DMS153 treated with DMSO at 0.1 percent for 48 hours (cell line): ENCODE measurements around the gene MTMR6.

Source experiments
- DNase-seq: peaks from one replicate; lab custom pipeline; 2025; ENCODE audit not compliant: unreplicated experiment; lab: John Stamatoyannopoulos, UW

Gene MTMR6

DNA sequence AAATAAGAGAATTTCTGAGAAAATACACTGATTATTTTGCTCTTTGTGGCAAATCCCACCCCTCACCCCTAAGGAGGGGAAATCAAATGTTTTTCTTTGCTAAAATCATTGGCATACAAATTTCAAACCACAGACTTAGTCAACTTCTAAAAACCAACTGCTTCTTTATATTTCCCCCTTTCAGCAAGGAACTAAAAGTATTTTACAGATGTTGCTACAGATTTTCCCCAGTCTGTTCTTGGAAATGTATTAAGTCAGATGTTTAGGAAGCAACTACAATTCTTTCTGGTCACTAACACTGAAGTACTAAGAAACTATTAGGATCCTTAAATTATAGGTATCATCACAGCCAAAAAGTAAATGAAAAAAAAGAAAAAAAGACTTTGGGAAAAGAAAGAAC lies 6.9 kb downstream of the MTMR6 start:
- DNase-seq, result no peak

DNA sequence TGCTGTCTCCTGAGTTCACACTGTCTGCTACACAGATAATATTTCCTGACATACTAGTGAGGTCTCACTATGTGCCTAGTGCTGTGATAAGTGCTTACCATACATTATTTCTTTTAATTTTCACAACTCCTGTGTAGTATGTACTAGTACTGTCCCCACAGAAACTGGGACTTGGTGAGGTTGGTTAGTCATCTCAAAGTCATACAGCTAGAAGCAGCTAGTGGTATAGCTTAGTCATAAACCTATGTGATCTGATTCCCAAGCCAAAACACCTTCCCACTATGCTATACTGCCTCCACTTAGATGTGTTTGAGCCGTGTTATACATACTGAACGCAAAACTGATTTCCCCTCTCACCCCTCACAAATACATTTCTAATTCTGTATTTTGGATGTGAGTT lies 10.5 kb downstream of the MTMR6 start:
- no peak for DNase-seq

DNA sequence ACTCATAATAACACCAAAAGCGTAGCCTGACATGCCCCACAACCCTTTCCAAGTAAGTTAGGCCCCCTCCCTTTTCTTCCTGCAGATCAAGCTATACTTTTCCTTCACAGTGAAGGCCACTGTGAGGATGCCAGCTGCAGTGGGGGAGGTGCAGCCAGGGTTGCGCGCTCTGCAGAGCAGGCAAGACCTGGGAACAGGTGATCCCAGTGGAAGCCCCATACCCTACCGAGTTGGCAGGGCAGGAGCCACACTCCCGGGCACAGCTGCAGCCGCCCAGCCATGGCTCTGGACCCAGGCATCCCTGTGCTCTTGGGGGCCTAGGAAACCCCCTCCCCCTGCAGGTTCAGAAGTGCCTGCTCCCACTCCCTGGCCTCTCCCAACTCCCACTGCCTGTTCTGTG lies 18.7 kb downstream of the MTMR6 start:
- no peak for DNase-seq

DNA sequence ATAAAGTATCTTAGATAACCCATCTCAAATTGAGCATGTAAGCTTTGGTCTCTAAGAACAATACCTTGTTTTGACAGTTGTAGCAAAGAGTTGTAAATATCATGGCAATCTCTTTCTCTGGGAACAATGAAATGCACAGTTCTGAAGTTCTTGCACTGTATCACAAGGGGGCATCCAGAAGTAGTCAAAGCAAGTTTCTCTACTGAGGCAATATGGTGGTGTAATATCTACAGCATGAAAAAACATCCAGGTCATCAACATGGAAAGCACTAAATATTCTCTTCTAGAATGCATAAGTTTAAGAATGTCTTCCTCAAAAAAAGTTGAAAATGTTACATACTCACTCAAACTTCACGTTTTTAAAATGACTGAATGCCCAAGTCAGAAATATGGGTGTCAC lies 19.6 kb downstream of the MTMR6 start:
- DNase-seq, result no peak

DNA sequence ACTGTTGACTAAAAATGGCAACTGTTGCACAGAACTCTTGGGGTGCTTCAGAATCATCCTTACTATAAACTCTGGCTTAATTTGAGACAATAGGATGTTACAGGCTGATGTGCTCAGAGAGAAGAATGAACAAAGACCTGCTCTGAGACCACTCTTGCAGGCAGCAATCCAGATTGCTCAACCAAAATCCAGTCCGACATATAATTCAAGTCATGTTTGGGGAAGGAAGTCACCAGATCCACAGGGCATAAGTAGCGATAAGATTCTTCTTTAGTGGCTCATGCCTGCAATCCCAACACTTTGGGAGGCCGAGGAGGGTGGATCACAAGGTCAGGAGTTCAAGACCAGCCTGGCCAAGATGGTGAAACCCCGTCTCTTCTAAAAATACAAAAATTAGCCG lies 20.6 kb downstream of the MTMR6 start:
- DNase-seq, result no peak

DNA sequence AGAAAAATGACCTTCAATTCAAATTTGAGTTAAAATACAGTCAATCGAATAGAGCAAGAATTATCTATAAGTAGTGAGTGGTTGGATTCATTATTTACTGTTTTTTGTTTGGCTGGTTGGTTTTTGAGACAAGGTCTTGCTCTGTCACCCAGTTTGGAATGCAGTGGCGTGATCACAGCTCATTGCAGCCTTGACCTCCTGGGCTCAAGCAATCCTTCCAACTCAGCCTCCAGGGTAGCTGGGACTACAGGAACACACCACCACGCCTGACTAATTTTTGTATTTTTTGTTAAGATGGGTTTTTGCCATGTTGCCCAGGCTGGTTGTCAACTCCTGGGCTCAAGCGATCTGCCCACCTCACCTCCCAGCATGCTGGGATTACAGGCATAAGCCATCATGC lies 25.0 kb downstream of the MTMR6 start:
- no peak for DNase-seq

DNA sequence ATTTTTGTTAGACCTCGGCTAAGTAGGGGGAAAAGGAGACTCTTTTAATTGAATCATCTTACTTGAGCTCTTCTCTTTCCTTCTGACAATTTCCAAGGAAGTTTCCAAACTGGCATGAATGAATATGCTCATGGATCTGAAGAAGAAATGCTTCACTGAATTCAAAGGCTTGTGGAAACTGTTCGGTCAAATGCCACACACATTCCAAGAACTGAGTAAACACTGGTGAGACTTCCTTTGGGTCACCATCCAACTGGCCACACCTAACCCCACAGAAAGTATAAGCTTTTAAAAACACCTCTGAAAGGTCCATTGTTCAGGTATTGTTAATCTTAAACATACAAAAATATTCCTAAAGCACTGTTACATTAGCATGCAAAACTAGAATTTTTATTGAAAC lies 33.6 kb downstream of the MTMR6 start:
- DNase-seq, result no peak

DNA sequence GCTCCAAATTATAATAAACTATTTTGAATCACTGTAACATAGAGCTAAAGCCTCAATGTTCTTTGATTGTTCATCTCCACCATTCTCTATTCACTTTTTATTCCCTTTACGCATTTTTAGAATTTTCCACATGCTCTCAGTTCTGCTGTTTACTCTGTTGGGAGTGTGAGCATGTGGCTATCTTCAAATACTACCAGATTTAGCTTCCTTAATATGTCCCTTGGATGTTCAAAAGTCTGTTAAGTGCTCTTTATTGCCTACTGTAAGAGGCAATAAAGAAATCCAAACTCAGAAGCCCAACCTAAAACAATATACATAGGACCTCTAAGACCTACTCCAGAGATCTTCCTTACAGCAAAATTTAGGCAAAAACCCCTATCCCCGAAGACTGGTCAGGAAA lies 34.5 kb downstream of the MTMR6 start:
- no peak for DNase-seq

DNA sequence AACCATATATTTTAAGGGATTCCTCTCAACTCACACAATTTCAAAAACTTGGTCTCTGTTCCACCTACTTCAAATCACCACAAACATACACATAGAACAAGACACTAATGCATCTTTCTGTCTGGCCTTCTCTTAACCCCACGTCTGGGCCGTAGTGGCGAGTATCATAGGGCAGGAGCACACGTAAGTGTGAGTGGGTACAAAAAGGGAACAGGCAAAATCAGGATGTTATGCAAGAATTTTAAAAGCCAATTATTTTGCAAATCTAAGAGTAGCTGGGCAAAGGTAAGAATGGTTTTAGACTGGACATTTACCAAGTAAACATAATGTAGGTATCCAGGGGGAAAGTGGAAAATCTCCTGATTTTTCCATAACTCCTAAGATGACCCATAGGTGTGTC lies 35.1 kb downstream of the MTMR6 start:
- DNase-seq, result no peak

DNA sequence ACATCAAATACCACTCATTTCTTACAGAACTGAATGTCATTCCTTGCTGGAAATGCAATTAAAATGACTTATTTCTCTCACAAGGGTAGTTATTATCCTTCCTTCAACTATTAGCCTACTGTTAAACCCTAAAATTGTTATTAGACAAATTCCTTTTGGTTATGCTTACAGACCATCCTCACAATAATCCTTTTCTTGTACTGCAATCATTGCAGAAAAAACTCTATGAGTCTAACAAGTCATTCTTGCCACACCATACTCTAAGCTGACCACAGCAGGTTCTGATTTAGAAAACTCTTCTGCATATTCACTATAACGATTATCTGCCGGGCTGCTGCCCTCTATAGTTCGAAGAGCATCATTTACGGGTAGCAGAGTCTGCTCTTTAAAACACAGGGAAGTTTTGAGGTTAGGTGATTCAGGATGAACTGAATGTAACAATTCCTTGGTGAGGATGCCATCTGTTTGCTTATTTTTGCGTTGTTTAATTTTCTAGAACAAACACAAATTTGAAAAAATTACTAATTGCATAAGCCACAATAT lies 38.2 kb downstream of the MTMR6 start:
- DNase-seq, result no peak

DNA sequence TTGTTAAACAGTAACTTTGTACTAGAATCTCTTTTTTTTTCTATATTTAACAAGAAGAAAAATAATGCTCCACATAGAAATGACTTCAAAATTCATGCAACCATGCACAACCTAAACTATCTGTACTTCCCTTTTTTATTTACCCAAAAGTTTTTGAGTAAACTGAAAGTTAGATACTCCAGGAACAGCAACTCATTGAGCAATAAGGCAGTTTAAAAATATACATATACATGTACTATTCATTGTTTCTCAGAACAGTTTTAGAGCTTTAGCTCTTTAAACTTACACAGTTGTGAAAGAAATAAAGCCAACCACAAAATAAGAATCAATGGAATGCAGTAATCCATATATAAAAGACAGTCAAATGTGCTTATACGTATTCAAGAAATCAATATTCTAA lies 39.2 kb downstream of the MTMR6 start:
- no peak for DNase-seq

DNA sequence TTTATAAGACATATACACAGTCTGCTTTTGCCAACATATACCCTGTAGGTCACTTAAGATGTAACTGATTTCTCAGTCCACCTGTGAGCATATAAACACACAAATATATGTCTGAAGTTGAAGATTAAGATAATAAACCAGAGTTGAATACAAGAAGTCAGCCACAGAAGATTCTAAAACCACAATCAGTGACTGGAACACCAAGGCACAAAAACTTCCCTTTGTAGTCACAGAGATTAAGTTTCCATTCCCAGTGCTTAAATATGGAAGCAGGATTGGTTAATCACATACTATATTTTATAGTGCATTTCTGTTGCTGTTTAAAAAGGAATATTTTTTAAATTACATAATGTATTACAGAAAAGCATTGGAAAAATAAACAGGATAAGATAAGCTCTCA lies 39.9 kb downstream of the MTMR6 start:
- no peak for DNase-seq

DNA sequence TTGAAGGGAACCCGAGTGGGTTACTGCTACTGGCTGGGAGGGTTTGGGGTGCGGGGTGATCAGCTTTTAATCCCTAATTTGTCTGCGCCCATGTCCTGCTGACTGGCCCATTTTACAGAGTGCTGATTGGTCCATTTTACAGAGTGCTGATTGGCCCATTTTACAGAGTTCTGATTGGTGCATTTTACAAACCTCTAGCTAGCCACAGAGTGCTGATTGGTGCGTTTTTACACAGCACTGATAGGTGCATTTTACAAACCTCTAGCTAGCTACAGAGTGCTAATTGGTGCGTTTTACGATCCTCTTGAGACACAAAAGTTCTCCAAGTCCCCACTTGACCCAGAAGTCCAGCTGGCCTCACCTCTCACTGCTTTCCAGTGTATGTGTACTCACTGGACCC lies 43.2 kb downstream of the MTMR6 start:
- no peak for DNase-seq

DNA sequence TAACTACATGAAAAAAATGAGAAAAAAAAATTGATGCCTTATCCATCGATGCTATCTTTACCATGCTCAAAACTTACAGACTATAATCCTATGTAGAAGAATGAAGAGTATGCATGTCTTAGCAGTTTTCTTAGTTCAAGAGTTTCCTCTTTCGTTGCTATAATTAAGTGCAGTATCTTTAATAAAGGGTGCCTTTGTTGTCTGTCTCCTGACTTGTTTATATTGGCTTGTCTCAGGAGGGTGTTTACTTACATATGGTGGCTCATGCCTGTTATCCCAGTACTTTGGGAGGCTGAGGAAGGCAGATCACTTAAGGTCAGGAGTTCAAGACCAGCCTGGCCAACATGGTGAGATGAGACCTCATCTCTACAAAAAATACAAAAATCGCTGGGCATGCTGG lies 44.3 kb downstream of the MTMR6 start:
- no peak for DNase-seq

DNA sequence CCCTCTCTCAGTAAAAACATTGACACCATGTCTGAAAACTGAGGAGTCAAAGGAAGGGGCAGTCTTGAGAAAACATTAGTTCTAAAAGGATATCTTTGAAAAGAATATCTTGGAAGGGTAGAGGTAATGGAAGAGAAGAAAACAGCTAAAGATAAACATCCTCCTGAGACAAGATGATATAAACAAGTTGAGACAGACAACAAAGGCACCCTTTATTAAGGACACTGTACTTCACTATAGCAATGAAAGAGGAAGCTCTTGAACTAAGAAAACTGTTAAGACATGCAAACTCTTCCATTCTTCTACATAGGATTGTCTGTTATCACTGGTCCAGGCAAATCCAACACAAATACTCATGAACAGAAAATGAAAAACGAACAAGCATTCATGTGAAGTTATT lies 46.3 kb downstream of the MTMR6 start:
- DNase-seq, result no peak

DNA sequence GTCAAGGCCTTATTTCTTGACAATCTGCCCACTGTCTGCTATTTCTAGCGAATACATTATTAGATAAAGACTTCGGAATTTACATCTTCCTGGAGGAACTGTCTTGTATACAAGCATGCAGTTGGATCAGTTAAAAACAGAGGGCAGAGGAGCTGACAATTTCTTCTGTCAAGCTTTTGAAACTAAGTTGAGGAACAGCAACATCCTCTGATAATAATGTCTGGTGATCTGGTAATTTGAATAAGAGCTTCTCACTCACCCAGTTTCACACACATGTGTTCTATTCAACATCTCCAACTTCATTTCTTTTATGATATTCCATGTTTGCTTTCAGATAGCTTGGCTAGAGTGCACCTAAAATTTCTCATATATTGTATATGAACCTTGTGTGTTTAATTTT lies 50.2 kb downstream of the MTMR6 start:
- no peak for DNase-seq

DNA sequence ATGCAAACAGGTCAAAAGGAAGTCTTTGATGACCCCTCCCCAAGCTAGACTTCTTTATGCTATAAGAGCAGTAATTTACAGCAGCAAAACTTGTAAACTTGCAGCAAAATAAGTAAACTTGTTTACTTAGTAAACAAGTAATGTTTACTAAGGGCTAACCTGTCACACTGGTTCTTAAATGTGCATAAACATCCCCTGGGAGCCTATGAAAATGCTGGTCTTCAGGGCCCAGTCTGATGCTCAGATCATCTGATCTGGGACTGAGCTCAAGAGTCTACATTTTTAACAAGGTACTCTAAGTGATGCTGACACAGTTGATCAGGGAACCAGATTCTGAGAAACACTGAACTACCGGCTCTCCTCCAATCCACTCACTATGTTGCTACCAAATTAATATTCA lies 53.4 kb downstream of the MTMR6 start:
- DNase-seq, result no peak

DNA sequence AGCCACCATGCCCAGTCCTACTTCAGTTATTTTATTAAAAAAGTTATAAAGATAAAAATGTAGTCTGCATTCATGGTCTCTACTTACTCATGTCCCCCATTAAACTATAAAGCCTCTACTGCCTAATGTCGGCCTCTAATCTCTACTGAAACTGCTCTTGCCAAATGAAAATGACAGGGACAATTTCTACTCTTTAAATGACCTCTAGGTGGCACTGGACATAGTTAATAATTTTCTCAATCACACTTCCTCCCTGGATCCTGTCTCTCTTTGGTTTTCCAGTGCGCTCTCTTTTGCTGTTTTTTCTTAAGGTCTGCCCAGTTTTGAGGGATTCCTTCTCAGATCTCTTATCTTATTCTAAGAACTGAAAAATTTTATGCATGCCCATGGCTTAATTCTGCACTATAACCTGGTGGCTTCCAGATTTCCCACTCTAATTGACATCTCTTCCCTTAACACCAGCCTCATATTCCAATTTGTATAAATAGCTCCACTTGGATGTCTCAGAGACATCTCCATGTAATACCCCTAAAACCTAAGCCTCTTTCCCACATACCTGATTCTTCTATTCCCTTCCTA lies 54.3 kb downstream of the MTMR6 start:
- peak; percentile 70 for DNase-seq

DNA sequence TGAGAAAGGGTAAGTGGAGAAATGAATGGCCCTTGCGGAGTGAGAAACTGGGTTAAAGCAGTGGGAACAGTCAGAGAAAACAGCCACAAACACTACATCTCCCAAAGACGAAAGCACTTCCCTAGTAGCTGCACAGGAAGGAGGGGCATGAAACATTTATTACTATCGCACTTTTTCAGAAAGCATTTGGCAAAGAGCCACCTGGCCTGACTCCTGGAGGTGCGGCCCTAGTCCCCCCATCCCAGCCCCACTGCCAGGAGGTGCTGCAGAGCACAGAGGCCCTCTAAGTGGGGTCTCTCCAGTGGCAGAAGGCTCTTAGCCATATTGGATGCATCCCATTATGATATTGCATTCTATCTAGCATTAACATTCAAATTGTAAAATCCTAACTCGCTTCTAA lies 55.8 kb downstream of the MTMR6 start:
- DNase-seq, result no peak

DNA sequence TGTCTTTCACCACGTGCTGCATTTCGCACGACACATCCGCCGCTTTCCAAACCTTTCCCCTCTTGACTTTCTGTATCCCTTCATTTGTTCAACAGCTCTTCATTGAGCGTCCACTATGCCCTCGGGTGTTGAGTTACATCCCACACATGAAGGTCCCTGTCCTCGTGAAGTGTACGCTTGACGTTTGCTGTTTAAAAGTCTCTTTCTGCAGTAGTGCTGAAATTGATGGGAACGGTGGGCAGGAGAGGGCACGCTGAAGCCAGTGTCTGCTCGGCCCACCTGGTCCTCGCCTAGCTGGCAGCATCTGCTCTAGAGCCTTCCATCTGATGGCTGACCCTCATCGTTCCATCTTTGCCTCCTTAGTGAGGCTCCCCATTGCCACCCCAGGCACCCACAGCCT lies 59.6 kb downstream of the MTMR6 start:
- DNase-seq, result no peak

DNA sequence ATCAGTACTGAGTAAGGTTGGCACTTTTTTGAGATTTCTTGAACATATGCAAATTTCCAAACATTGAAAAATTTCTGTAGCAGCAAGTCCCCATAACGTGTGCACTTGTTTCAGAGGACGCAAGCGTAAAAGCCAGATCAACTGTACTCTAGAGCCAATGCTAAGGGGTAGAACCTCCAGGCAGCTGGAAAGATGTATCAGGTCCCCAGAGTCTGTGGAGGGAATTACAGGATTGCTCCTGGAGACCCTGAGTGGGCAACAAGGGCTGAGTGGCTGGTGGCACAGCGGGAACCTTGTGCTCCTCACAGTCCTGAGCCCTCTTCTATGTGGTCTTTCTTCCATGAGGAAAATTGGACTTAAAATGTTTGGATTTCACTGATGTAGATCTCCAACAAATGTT lies 61.3 kb downstream of the MTMR6 start:
- DNase-seq, result no peak

DNA sequence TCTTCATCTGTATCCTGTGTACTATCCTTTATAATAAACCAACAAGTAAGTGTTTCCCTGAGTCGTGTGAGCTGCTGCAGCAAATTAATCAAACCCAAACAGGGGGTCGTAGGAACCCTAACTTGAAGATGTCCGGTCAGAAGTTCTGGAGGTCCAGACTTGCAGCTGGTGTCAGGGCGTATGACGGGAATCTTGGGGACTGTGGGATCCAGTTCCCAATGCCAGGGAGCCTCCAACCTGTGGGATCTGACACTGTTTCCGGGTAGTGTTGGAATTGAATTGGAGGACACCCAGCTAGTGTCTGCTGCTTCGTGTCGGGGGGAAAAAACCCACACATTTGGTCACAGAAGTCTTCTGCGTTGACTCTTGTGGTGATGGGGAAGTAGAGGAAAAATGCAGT lies 63.1 kb downstream of the MTMR6 start:
- no peak for DNase-seq

DNA sequence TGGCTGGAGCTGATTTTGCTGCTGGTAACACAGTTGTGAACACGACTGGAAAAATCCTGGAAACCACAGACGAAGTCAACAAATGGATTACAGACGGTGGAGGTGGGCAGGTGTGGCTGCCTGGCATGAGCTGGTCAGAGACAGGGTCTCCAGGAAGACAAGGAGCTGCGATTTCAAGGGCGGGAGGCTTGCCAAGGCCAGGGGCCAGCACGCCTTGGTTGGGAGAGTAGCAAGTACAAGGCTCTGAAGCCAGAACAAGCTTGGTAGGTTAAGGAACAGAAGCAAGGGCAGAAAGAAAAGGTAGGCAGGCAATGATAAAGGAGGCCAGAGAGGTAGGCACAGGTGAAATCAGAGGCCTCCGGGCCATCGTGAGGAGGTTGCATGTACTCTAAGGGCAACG lies 64.5 kb downstream of the MTMR6 start:
- DNase-seq, result no peak

DNA sequence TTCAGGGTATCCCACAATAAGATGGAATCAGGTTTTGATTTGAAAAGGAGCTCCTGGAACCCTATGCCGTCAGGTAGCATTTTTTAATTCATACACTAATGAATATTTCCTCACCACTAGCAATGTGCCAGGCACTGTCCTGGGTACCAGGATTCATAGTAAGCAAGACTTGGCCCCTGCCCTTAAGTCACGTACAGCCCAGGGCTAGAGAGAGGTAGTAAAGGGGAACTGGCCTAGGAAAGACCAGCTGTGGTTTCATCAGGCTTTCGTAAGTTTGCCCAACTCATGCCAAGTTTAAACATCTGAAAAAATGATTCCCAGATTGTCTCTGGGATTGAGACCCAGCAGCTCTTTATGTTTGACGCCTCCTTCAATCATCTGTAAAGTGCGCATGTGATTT lies 69.3 kb downstream of the MTMR6 start:
- DNase-seq, result no peak
